ENCODE measurements around the gene MRPL14. TPM values are rescaled to one million over a fixed set of nuclear protein-coding genes. Genes with fewer than 3 reads are reported as not detected.

Gene MRPL14
- total RNA-seq, 1 experiment from 2014 or later: 362 TPM

DNA sequence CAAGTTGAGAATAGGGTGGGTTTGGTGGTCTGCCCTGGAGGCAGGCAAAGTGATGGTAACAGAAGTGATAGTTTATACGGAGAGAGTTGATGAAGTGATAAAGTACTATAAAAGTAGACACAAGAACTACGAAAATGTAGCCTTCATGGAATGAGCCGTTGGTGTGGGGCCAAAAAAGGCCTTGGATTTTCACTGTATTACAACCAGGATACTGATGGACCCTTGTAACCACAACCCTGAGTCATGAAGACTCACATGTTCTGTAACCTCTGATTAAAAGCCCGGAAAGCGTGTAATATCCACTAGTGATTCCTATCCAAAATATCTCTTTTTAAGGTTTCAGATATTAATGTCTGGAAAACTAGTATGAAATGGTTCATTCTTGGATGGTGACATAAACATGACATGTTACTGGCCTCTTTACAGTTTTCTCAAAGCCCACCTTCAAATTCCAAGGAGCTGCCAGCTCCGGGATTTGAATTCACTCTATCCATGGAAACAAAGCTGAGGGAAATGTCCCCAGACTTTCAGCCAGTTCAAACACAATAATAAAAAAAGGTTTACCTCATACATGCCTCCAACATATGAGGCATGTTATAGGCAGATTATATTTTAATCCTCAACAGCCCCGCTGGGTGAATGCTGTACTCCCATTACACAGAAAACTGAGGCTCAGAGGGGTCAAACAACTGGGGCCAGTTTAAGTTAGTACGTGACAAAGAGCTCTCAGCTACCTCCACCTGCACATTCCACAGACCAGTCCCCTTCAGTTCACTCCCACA is 55.4 kb downstream of the MRPL14 start:
- peak; percentile 92 for DNase-seq
- Histone ChIP-seq H3K4me3 (no peak overlapping the region), H3K9me3 (no peaks in the 10 kb centered on the region), H3K36me3 (no peaks in the 10 kb centered on the region), H3K27me3 (no peaks in the 10 kb centered on the region)

DNA sequence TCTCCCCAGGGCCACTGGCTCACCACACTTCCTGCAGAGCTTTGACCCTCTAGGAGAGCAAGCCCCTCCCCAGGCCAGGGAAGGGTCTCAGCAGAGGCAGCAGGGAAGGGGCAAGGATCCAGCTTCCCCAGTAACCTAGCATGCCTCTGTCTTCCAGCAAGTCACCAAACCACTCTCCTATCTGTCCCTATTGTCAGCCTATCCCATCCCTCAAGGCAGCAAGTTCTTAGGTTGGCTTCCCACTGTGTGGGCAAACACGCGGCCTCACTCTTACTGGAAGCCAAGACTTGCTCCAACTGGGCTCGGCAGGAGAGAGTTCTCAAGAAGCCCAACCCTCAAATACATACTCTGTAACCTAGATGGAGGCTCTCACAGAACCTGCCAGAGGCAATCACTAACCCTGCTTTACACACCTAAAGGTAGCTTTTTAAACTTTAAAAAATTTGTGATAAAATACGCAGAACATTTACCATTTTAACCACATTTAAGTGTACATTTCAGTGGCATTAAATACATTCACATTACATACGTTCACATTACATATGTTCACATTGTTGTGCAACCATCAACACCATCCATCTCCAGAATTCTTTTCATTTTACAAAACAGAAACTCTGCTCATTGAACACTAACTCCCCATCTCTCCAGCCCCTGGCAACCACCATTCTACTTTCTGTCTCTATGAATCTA is 58.5 kb downstream of the MRPL14 start:
- H3K9me3 ChIP-seq: no peaks in the 10 kb centered on the region
- H3K36me3 ChIP-seq: no peaks in the 10 kb centered on the region
- no peak overlapping the region for H3K4me3 ChIP-seq
- H3K27me3 ChIP-seq: no peaks in the 10 kb centered on the region
- no peak for DNase-seq

DNA sequence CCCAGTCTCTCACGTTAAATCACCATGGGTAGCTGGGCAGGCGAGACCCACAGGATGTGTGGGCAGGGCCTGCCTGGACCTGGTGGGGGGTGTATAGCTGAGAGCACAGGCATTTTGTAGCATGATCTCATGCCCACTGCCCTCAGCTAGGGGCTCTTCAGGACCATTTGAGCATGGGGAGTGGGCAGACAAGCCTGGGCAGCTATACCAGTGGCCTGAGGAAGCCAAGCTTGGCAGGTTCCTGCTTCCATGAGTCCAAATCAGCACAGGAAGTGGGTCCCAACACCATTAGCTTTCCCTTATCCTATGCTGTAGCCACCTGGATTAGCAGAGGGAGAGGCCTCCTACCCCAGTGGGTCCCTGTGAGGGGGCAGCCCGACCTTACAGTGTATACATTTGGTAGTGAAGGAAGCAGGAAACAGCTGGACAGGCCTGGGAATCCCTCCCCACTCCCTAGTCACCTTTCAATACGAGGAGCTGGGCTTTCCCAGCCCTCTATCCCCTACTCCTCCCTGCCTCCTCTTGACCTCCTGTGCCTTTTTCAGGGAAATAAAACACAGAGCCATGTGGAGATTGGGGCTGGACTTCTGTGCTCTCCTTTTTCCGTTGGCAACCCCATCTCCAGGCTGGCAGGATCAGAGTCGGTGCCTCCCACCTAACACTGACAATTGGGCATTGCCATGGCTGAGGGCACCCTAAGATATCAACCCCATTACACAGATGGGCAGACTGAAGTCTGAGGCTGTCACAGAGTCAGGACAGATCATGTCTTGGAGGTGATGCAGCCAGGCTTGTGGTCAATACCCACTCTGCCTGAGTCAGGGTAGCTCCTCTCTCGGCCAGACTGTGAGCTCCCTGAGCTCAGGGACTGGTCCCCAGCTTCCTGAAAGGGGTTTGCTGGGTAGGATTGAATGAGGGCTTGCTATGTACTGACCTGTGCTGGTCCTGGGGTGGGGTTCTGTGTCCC is 59.8 kb downstream of the MRPL14 start:
- DNase-seq: no peak
- H3K9me3 ChIP-seq: no peaks in the 10 kb centered on the region
- no peak overlapping the region for H3K4me3 ChIP-seq

DNA sequence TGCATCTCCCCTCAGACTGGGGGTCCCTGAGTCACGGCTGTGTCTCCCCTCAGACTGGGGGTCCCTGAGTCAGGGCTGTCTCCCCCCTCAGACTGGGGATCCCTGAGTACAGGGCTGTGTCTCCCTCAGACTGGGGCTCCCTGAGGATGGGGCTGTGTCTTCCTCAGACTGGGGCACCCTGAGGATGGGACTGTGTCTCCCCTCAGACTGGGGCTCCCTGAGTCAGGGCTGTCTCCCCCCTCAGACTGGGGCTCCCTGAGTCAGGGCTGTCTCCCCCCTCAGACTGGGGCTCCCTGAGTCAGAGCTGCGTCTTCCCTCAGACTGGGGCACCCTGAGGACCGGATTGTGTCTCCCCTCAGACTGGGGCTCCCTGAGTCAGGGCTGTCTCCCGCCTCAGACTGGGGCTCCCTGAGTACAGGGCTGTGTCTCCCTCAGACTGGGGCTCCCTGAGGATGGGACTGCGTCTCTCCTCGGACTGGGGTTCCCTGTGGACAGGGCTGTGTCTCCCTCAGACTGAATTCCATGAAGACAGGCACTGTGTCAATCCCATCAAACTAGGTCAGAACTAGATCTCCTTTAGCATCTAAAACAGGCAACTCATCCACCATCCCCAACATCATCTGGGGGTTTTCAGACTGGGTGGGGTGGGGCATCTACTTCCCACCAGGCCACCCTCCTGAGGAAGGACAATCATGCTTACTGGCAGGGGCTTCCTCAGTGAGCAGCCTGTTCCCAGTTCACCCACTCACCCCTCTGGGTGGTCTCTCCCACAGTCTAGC is 60.7 kb downstream of the MRPL14 start:
- no peak for DNase-seq
- Histone ChIP-seq H3K36me3 (no peaks in the 10 kb centered on the region), H3K27me3 (no peaks in the 10 kb centered on the region), H3K9me3 (no peaks in the 10 kb centered on the region), H3K4me3 (no peak overlapping the region)

More for the DNA sequence above, 59.8 kb downstream of the MRPL14 start:
- no peaks in the 10 kb centered on the region for H3K27me3 ChIP-seq
- no peaks in the 10 kb centered on the region for H3K36me3 ChIP-seq

DNA sequence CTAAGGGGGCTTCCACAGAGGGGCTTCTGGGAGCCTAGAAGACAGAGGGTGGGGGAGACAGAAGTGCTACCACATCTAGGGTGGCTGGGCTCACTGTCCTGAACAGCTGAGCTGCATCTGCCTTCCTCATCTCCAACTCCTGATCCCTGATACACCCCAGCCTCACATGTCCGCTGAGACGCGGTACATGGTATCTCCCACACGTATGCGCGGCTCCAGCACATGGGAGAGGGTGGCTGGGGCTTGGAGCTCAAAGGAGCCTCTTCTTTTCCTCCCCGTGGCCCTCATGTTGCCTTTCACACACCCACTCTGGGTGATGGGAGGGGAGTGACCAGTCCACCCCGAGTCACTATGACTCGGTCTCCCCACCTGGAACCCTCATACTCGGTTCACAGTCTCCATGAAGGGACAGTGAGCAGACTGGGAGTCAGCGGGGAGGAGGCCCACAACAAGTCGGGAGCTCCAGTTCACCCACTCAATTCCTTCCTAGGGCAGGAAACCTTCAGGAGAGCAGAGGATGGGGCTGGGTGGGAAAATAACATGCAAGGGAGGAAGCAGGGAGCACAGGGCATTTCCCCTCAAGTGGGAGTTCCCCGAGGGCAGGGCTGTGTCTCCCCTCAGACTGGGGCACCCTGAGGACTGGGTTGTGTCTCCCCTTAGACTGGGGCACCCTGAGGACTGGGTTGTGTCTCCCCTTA is 61.7 kb downstream of the MRPL14 start:
- DNase-seq: no peak
- Histone ChIP-seq H3K36me3 (no peaks in the 10 kb centered on the region), H3K27me3 (no peaks in the 10 kb centered on the region), H3K9me3 (no peaks in the 10 kb centered on the region), H3K4me3 (no peak overlapping the region)

DNA sequence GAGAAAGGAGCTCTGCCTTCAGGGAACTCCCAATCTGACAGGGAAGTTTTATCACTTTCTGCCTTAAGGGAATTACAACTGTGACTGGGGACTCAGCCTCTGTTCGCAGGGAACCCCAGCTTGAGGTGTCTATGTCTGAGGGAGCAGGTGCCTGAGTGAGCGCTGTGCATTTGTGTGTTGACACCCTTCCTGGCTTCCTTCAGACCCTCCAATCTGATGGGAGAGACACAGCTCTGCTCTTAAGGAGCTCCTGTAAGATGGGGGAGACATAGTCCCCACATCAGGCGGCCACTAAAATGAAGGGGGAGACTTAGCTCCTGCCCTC is 62.3 kb downstream of the MRPL14 start:
- H3K4me3 ChIP-seq: no peak overlapping the region
- H3K36me3 ChIP-seq: no peaks in the 10 kb centered on the region
- no peaks in the 10 kb centered on the region for H3K9me3 ChIP-seq
- no peak for DNase-seq
- H3K27me3 ChIP-seq: no peaks in the 10 kb centered on the region

DNA sequence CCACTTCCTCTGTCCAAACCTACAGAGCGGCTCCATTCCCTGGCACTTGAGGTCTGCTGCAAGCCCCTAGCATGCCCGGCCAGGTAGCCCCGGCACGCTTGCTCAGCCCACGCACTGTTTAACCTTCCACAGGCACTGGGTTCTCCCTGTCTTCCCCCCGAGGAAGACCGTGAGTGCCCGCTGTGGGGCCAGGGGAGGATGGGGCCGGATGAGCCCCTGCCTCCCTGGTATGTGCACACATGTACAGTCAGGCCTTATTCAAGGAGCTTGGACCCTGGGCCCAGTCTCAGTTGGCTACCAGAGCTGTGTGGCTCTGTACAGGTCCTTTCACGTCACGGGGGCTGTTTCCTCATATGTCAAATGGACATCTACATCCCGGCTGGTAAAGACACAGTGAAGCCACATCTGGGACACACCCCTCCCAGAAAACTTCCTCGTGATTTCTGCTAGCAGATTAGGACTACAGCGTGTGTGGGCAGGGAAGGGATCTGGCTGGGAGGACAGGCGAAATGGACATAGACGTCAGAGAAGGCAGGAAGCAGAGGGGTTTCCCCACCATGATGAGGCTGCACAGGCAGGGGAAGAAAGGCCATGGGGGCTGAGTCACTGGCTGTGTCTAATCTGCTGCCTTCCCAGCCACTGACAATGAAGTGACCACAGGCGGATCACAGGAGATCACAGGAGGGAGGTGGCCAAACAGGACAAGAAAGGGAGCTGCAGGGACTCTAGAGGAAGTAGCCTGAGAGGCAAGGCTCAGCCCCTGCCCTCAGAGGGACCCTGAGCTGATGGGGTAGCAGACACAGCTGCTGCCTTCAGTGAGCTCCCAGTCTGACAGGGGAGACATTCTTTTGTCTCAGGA is 62.9 kb downstream of the MRPL14 start:
- no peaks in the 10 kb centered on the region for H3K27me3 ChIP-seq
- H3K36me3 ChIP-seq: no peaks in the 10 kb centered on the region
- DNase-seq: peak; percentile 96
- no peaks in the 10 kb centered on the region for H3K9me3 ChIP-seq
- H3K4me3 ChIP-seq: no peak overlapping the region

DNA sequence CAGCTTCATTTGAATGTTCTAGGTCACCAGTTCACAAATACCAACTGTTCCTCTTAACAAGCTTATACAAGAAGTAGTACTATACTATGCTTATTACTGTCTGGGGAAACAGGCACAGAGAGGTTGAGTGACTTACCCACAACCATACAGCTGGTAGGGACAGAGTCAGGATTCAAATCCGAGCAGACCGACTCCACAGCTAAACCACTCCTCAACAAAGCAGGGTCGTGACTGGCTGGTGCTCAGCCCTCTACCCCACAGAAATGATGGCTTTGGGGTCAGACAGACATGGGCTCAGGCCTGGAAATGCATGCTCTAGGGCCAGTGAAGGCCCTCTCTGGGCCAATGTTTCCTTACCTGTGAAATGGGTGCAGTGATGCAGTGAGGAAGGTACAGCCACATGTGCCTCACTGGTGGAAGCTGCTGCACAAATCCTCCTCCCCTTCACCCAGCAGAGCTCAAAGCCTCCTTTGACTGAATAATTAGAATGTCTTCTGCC is 63.6 kb downstream of the MRPL14 start:
- no peaks in the 10 kb centered on the region for H3K36me3 ChIP-seq
- H3K27me3 ChIP-seq: no peaks in the 10 kb centered on the region
- DNase-seq: no peak
- H3K9me3 ChIP-seq: no peaks in the 10 kb centered on the region
- no peak overlapping the region for H3K4me3 ChIP-seq

Other genes starting within 250 kb of the MRPL14 start
- gene TMEM63B, start 102 bp upstream of the MRPL14 start, total RNA-seq (2014; rRNA removed; shearing (Covaris generic); ENCODE audit: low replicate concordance): 18.4 and 35.3 TPM in 2 replicates
- gene CAPN11, start 31.4 kb upstream of the MRPL14 start, total RNA-seq (2014; rRNA removed; shearing (Covaris generic); ENCODE audit: low replicate concordance): not detected in 2 replicates
- gene MYMX, start 89.5 kb upstream of the MRPL14 start, total RNA-seq (2014; rRNA removed; shearing (Covaris generic); ENCODE audit: low replicate concordance): not detected in 2 replicates
- gene SLC29A1, start 96.1 kb upstream of the MRPL14 start, total RNA-seq (2014; rRNA removed; shearing (Covaris generic); ENCODE audit: low replicate concordance): 118 and 130 TPM in 2 replicates
- gene HSP90AB1, start 119.6 kb upstream of the MRPL14 start, total RNA-seq (2014; rRNA removed; shearing (Covaris generic); ENCODE audit: low replicate concordance): 5,432 and 5,573 TPM in 2 replicates
- 386 and 631 TPM in 2 replicates for gene SLC35B2, start 130.1 kb upstream of the MRPL14 start, total RNA-seq (2014; rRNA removed; shearing (Covaris generic); ENCODE audit: low replicate concordance)
- 24.4 and 35.2 TPM in 2 replicates for gene NFKBIE, start 138.1 kb upstream of the MRPL14 start, total RNA-seq (2014; rRNA removed; shearing (Covaris generic); ENCODE audit: low replicate concordance)
- gene TMEM151B, start 143.0 kb upstream of the MRPL14 start, total RNA-seq (2014; rRNA removed; shearing (Covaris generic); ENCODE audit: low replicate concordance): 0.20 TPM in 1 of 2 replicates, not detected in the other
- gene AARS2, start 185.9 kb upstream of the MRPL14 start, total RNA-seq (2014; rRNA removed; shearing (Covaris generic); ENCODE audit: low replicate concordance): 52.9 and 92.6 TPM in 2 replicates
- gene SPATS1, start 215.2 kb upstream of the MRPL14 start, total RNA-seq (2014; rRNA removed; shearing (Covaris generic); ENCODE audit: low replicate concordance): not detected in 2 replicates